SU-DHL-6 (cell line): Measurements from ENCODE around the gene DDN.

Source experiments
- CTCF ChIP-seq: fragments of 200-600 bp; sonication (generic); IDR thresholded peaks from one replicate; pipeline ENCODE4 v1.5.1; 2017; ENCODE audit warnings: antibody characterized with exemption, mild to moderate bottlenecking, low read length, moderate library complexity; ENCODE audit not compliant: insufficient read depth, poor library complexity, severe bottlenecking
- EZH2phosphoT487 ChIP-seq: fragments of 200-600 bp; sonication (generic), shearing (Covaris generic); conservative IDR thresholded peaks from 2 replicates; pipeline ENCODE4 v1.6.1; 2018; ENCODE audit warnings: mild to moderate bottlenecking, antibody characterized with exemption, low read length, moderate library complexity, mixed read lengths

- TF ChIP-seq CTCF = no peak
- TF ChIP-seq EZH2phosphoT487 = no peak
Measured at GRCh38 chr12:48968467-48968866, 30.7 kb downstream of the DDN start.
